HepG2 (cell line): ENCODE measurements around the gene ZC3H4. TPM values are rescaled to one million over a fixed set of nuclear protein-coding genes. Genes with fewer than 3 reads are reported as not detected.

Experiments used
- ARNT2 ChIP-seq: sonication (generic); formaldehyde crosslinking; IDR thresholded peaks from 2 replicates; pipeline ENCODE4 v1.8.0; 2022; ENCODE audit warnings: mild to moderate bottlenecking, low read depth, missing genetic modification reagents, moderate library complexity
- CCDC6 ChIP-seq: sonication (generic); formaldehyde crosslinking; IDR thresholded peaks from 2 replicates; pipeline ENCODE4 v1.8.1; 2022; ENCODE audit warnings: mild to moderate bottlenecking, missing genetic modification reagents, moderate library complexity
- CERS6 ChIP-seq: sonication (generic); formaldehyde crosslinking; IDR thresholded peaks from 2 replicates; pipeline ENCODE4 v1.5.0; 2020; ENCODE audit warnings: missing genetic modification reagents
- EED ChIP-seq: sonication (generic); formaldehyde crosslinking; IDR thresholded peaks from 2 replicates; pipeline ENCODE4 v1.5.0; 2020; ENCODE audit warnings: mild to moderate bottlenecking, missing genetic modification reagents
- EHMT2 ChIP-seq: fragments of 200-600 bp; sonication (generic); IDR thresholded peaks from 2 replicates; pipeline ENCODE4 v1.7.0; 2017; ENCODE audit warnings: antibody characterized with exemption, low read depth, low read length, borderline replicate concordance
- EP300 ChIP-seq, 3 experiments: sonication (generic) in 1 of 3; formaldehyde crosslinking in 1 of 3; IDR thresholded peaks; 2 replicates each; pipeline versions ENCODE4 v1.5.1 to v1.6.1; 2011 to 2020; ENCODE audit warnings: low read depth in 2 of 3, low read length in 2 of 3, borderline replicate concordance in 1 of 3, improper control_type of control experiment in 1 of 3, mild to moderate bottlenecking in 1 of 3, missing genetic modification reagents in 1 of 3, moderate library complexity in 1 of 3
- GTF2F1 ChIP-seq: fragments of 150-350 bp; IDR thresholded peaks from 2 replicates; pipeline ENCODE4 v1.6.1; 2014; ENCODE audit warnings: low read length
- KLF15 ChIP-seq: sonication (generic); formaldehyde crosslinking; IDR thresholded peaks from 2 replicates; pipeline ENCODE4 v1.8.1; 2023; ENCODE audit warnings: borderline replicate concordance, mild to moderate bottlenecking, inconsistent platforms, missing genetic modification reagents, mixed read lengths
- NFAT5 ChIP-seq: sonication (generic); formaldehyde crosslinking; IDR thresholded peaks from 2 replicates; pipeline ENCODE4 v1.4.0; 2020; ENCODE audit warnings: missing genetic modification reagents
- PCBP2 ChIP-seq: fragments of 200-400 bp; formaldehyde crosslinking; optimal IDR thresholded peaks from 2 replicates; pipeline ENCODE3; 2018; ENCODE audit warnings: low read length, low read depth; ENCODE audit not compliant: poor library complexity, severe bottlenecking
- RFXANK ChIP-seq: IDR thresholded peaks from 2 replicates; pipeline ENCODE4 v1.6.1; 2016
- ZC3H4 ChIP-seq: sonication (generic); formaldehyde crosslinking; IDR thresholded peaks from 2 replicates; pipeline ENCODE4 v1.4.0; 2020; ENCODE audit warnings: missing genetic modification reagents, borderline replicate concordance
- ZFP36 ChIP-seq: fragments of 150-350 bp; IDR thresholded peaks from 2 replicates; pipeline ENCODE4 v1.6.1; 2018; ENCODE audit warnings: borderline replicate concordance, low read length, low read depth; ENCODE audit not compliant: partially characterized antibody
- ZNF143 ChIP-seq: sonication (generic); formaldehyde crosslinking; IDR thresholded peaks from 2 replicates; pipeline ENCODE4 v1.4.0; 2020; ENCODE audit warnings: missing genetic modification reagents
- ZNF337 ChIP-seq: sonication (generic); formaldehyde crosslinking; IDR thresholded peaks from 2 replicates; pipeline ENCODE4 v1.5.1; 2020; ENCODE audit warnings: missing genetic modification reagents, low read depth, mild to moderate bottlenecking, borderline replicate concordance
- ZNF451 ChIP-seq: sonication (generic); formaldehyde crosslinking; IDR thresholded peaks from 2 replicates; pipeline ENCODE4 v1.5.0; 2020; ENCODE audit warnings: mild to moderate bottlenecking, missing genetic modification reagents
- ZNF460 ChIP-seq: sonication (generic); formaldehyde crosslinking; IDR thresholded peaks from 2 replicates; pipeline ENCODE4 v1.5.1; 2020; ENCODE audit warnings: missing genetic modification reagents, mild to moderate bottlenecking, borderline replicate concordance
- ZNF549 ChIP-seq: sonication (generic); formaldehyde crosslinking; IDR thresholded peaks from 2 replicates; pipeline ENCODE4 v1.5.0; 2020; ENCODE audit warnings: missing genetic modification reagents
- ZNF589 ChIP-seq: sonication (generic); formaldehyde crosslinking; conservative IDR thresholded peaks from 2 replicates; pipeline ENCODE4 v1.8.0; 2022; ENCODE audit warnings: mild to moderate bottlenecking, moderate library complexity, missing genetic modification reagents
- ZNF644 ChIP-seq: IDR thresholded peaks from 2 replicates; pipeline ENCODE4 v1.6.1; 2016; ENCODE audit warnings: low read depth
- polyA plus RNA-seq, 8 experiments: library from polyadenylated mRNA; depleted of rRNA in 3 of 8; stranded (reverse) in 7 of 8; unstranded in 1 of 8; fragments of >200 nt; fragmentation: Illumina TruSeq in 4 of 8; extraction: Trizol in 4 of 8; gene quantifications; 2 replicates each; pipeline versions ENCODE4 v1.2.1 to v1.2.3, GENCODE V29; 2011 to 2016; ENCODE audit warnings: low read depth in 4 of 8, missing spikeins in 1 of 8, mixed read lengths in 1 of 8; ENCODE audit not compliant: insufficient read depth in 1 of 8
- total RNA-seq, 5 experiments: library from RNA; depleted of rRNA; stranded (reverse); fragments of >200 nt; fragmentation: Illumina TruSeq; extraction: Trizol; gene quantifications; 2 replicates each; pipeline ENCODE4 v1.2.3, GENCODE V29; 2016; ENCODE audit warnings: low read depth in 1 of 5
- TF ChIP-seq, protein P1 (sequence below): sonication (generic); formaldehyde crosslinking; IDR thresholded peaks from 2 replicates; pipeline ENCODE4 v1.8.1; 2023; ENCODE audit warnings: mild to moderate bottlenecking, missing genetic modification reagents
- TF ChIP-seq, protein P2 (sequence below): IDR thresholded peaks from 2 replicates; pipeline ENCODE4 v1.6.1; 2016; ENCODE audit warnings: low read depth, borderline replicate concordance

ZC3H4 gene
- total and polyA plus RNA-seq, 2 of the 13 experiments (the other 11 are each of a cell fraction or from before 2014, with no cell fraction given): 1.8 to 10.7 TPM

DNA sequence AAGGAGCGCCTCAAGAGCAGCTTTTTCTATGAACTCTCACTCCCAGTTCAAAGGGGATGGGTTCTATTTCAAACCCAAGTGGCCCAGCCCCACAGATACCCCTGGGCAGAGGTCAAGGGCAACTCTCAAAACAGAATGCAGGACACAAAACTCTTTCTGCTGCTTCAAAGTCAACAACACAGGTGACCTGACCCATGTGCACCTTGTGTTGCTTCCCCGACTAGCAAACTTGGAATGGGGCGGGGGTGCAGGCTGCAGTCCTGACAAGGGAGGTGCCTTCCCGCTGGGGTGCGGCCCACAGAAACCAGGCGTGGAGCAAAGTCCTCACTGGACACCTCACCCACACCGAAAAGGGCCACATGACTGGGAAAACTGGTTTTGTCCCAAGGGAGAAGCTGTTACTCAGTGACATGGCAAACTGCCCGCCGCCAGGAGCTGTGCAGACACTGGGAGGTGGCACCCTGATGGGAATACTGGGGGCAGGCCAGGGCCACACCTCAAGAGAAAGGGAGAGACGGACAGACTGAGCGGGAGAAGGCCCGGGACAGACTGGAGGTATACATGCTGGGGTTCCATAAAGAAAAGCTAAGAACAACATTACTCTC is 17.4 kb downstream of the ZC3H4 start (continued):
- TF ChIP-seq, protein P1, sequence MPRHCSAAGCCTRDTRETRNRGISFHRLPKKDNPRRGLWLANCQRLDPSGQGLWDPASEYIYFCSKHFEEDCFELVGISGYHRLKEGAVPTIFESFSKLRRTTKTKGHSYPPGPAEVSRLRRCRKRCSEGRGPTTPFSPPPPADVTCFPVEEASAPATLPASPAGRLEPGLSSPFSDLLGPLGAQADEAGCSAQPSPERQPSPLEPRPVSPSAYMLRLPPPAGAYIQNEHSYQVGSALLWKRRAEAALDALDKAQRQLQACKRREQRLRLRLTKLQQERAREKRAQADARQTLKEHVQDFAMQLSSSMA (CRISPR knock-in tag): peak; percentile 84
- TF ChIP-seq RFXANK (CRISPR knock-in tag): no peak; the same call in 1 of the 2 replicates
- TF ChIP-seq GTF2F1: no peak
- no peak for TF ChIP-seq PCBP2
- peak; percentile 76; the same call in 1 of the 2 replicates for TF ChIP-seq CCDC6 (CRISPR knock-in tag)
- no peak for TF ChIP-seq KLF15 (CRISPR knock-in tag)
- TF ChIP-seq CERS6 (CRISPR knock-in tag): no peak
- TF ChIP-seq ZC3H4: no peak
- peak; percentile 84; the same call in 1 of the 2 replicates for TF ChIP-seq ZNF451 (CRISPR knock-in tag)
- peak in 1 of 2 experiments; percentile 86; a peak in 2 of 4 replicates for TF ChIP-seq EP300 (IDR thresholded peaks at IDR 0.05; ENCODE audit: low read depth in 2 of 2, low read length in 2 of 2)
- peak; percentile 88; the same call in 1 of the 2 replicates for TF ChIP-seq EP300 (CRISPR knock-in tag; IDR thresholded peaks at IDR 0.05; ENCODE audit: borderline replicate concordance)
- peak; percentile 64; the same call in 1 of the 2 replicates for TF ChIP-seq ARNT2 (CRISPR knock-in tag)
- no peak for TF ChIP-seq NFAT5 (CRISPR knock-in tag)
- TF ChIP-seq ZNF644 (CRISPR knock-in tag): no peak; the same call in 1 of the 2 replicates
- peak; percentile 40; the same call in 1 of the 2 replicates for TF ChIP-seq EHMT2
- peak; percentile 76; the same call in 1 of the 2 replicates for TF ChIP-seq ZNF589 (CRISPR knock-in tag)
- TF ChIP-seq ZNF143 (CRISPR knock-in tag): peak; percentile 59
- TF ChIP-seq, protein P2, sequence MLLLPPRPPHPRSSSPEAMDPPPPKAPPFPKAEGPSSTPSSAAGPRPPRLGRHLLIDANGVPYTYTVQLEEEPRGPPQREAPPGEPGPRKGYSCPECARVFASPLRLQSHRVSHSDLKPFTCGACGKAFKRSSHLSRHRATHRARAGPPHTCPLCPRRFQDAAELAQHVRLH (CRISPR knock-in tag): peak; percentile 77; the same call in 1 of the 2 replicates
- TF ChIP-seq ZNF337 (CRISPR knock-in tag): no peak
- TF ChIP-seq ZFP36: no peak
- TF ChIP-seq ZNF549: no peak
- TF ChIP-seq EED (CRISPR knock-in tag): no peak
- TF ChIP-seq ZNF460 (CRISPR knock-in tag): peak; percentile 61; the same call in 1 of the 2 replicates
